HCT116 (cell line): ENCODE data around the gene SNTG2. TPM values are rescaled to one million over a fixed set of nuclear protein-coding genes. Genes with fewer than 3 reads are reported as not detected.

ENCODE experiments used
- ATAC-seq: fragments of 200-7000 bp; cut with Tn5 transposase; 2 replicates; pipeline ENCODE4 v1.9.1; 2020; ENCODE audit warnings: mild to moderate bottlenecking, moderate library complexity
- BruUV-seq: library from RNA; stranded (reverse); fragments of 400-500 nt; replicated peaks from 2 replicates; lab custom pipeline; 2021; lab: Mats Ljungman, UMichigan
- CTCF ChIA-PET: fragments of 300-600 bp; sonication (Branson Sonifier 250); formaldehyde crosslinking; loops from one replicate; lab custom pipeline; 2021; ENCODE audit warnings: antibody characterized with exemption; lab: Charles Lee
- POLR2A ChIA-PET: fragments of 300-600, 350-600 bp; sonication (Branson Sonifier 250); formaldehyde crosslinking; loops from one replicate; lab custom pipeline; 2021; ENCODE audit warnings: antibody characterized with exemption; lab: Charles Lee
- RAD21 ChIA-PET, 2 experiments: fragments of 300-600 bp; sonication (Branson Sonifier 250); formaldehyde crosslinking; loops; one replicate each; lab custom pipeline; 2023; ENCODE audit warnings: low total read pairs in 2 of 2; ENCODE audit not compliant: uncharacterized antibody in 2 of 2, unreplicated experiment in 2 of 2, low non-redundant PET in 1 of 2; lab: Charles Lee
- DNase-seq: peaks from one replicate; pipeline ENCODE4 v3.0.0-alpha.2; 2010; ENCODE audit warnings: low read depth, low spot score
- H2AFZ ChIP-seq: fragments of 200-600 bp; shearing (Covaris generic), sonication (generic); 2 replicates; pipeline ENCODE4 v1.6.1; 2017; ENCODE audit warnings: low read depth, mixed run types, mixed read lengths, antibody characterized with exemption, low read length; ENCODE audit not compliant: poor library complexity, severe bottlenecking
- H3K27ac ChIP-seq: 2 replicates; pipeline ENCODE4 v1.5.1; 2012; ENCODE audit warnings: low read depth, low read length
- H3K27me3 ChIP-seq: fragments of 200-600 bp; sonication (generic); 2 replicates; pipeline ENCODE4 v1.6.1; 2016; ENCODE audit warnings: mixed run types, low read length, mixed read lengths; ENCODE audit not compliant: insufficient read depth
- H3K36me3 ChIP-seq, 2 experiments: fragments of 200-500 bp in 1 of 2; fragments of 200-600 bp in 1 of 2; sonication (Bioruptor generic) in 1 of 2; sonication (generic) in 1 of 2; 2 replicates each; pipeline versions ENCODE4 v1.5.1 to v1.6.1; 2014 to 2016; ENCODE audit warnings: low read length in 2 of 2, inconsistent platforms in 1 of 2, mixed read lengths in 1 of 2, mixed run types in 1 of 2; ENCODE audit not compliant: insufficient read depth in 2 of 2, control insufficient read depth in 1 of 2
- H3K4me1 ChIP-seq, 2 experiments: fragments of 200-600 bp in 1 of 2; sonication (generic) in 1 of 2; 2 replicates each; pipeline versions ENCODE4 v1.5.1 to v1.6.1; 2012 to 2017; ENCODE audit warnings: low read length in 2 of 2, inconsistent platforms in 1 of 2, mild to moderate bottlenecking in 1 of 2, mixed read lengths in 1 of 2, mixed run types in 1 of 2, moderate library complexity in 1 of 2; ENCODE audit not compliant: insufficient read depth in 2 of 2, control insufficient read depth in 1 of 2
- H3K4me2 ChIP-seq: fragments of 200-600 bp; sonication (generic); 2 replicates; pipeline ENCODE4 v1.6.1; 2017; ENCODE audit warnings: mixed run types, low read length, mixed read lengths
- H3K4me3 ChIP-seq, 2 experiments: fragments of 200-600 bp in 1 of 2; sonication (generic) in 1 of 2; replicated peaks in 1 of 2; 2 replicates each; pipeline ENCODE4 v1.5.1; 2011 to 2016; ENCODE audit warnings: low read length in 2 of 2, control low read depth in 1 of 2, low read depth in 1 of 2, mild to moderate bottlenecking in 1 of 2, mixed read lengths in 1 of 2, mixed run types in 1 of 2
- H3K79me2 ChIP-seq: fragments of 200-600 bp; sonication (generic); 2 replicates; pipeline ENCODE4 v1.6.1; 2017; ENCODE audit warnings: mild to moderate bottlenecking, mixed run types, low read length, moderate library complexity, mixed read lengths; ENCODE audit not compliant: insufficient read depth
- H3K9ac ChIP-seq: fragments of 200-600 bp; sonication (generic); 2 replicates; pipeline ENCODE4 v1.6.1; 2016; ENCODE audit warnings: low read length, mixed read lengths
- H3K9me2 ChIP-seq: fragments of 200-600 bp; sonication (generic), shearing (Covaris generic); 2 replicates; pipeline ENCODE4 v1.6.1; 2017; ENCODE audit warnings: mixed run types, mild to moderate bottlenecking, moderate library complexity; ENCODE audit not compliant: insufficient read depth
- H3K9me3 ChIP-seq, 2 experiments: fragments of 200-500 bp in 1 of 2; fragments of 200-600 bp in 1 of 2; sonication (Bioruptor generic) in 1 of 2; sonication (generic) in 1 of 2; 2 replicates each; pipeline ENCODE4 v1.6.1; 2014 to 2017; ENCODE audit warnings: low read length in 2 of 2, mixed read lengths in 2 of 2, inconsistent platforms in 1 of 2, low read depth in 1 of 2, mild to moderate bottlenecking in 1 of 2, mixed run types in 1 of 2, moderate library complexity in 1 of 2; ENCODE audit not compliant: control insufficient read depth in 1 of 2, insufficient read depth in 1 of 2
- H4K20me1 ChIP-seq: fragments of 200-600 bp; sonication (generic), shearing (Covaris generic); 2 replicates; pipeline ENCODE4 v1.6.1; 2017; ENCODE audit warnings: mixed run types, mild to moderate bottlenecking, moderate library complexity; ENCODE audit not compliant: insufficient read depth
- ATF3 ChIP-seq: IDR thresholded peaks from 2 replicates; pipeline ENCODE4 v1.6.1; 2012
- CBX3 ChIP-seq: IDR thresholded peaks from 2 replicates; pipeline ENCODE4 v1.6.1; 2012; ENCODE audit warnings: low read depth
- EGR1 ChIP-seq: IDR thresholded peaks from 2 replicates; pipeline ENCODE4 v1.6.1; 2012; ENCODE audit warnings: low read depth
- ELF1 ChIP-seq: IDR thresholded peaks from 2 replicates; pipeline ENCODE4 v1.6.1; 2012; ENCODE audit warnings: low read depth, borderline replicate concordance
- EZH2 ChIP-seq: fragments of 200-600 bp; sonication (generic); IDR thresholded peaks from 2 replicates; pipeline ENCODE4 v1.6.1; 2017; ENCODE audit warnings: antibody characterized with exemption, mixed run types
- EZH2phosphoT487 ChIP-seq: fragments of 200-600 bp; IDR thresholded peaks from 2 replicates; pipeline ENCODE4 v1.6.1; 2018; ENCODE audit warnings: antibody characterized with exemption, borderline replicate concordance
- POLR2AphosphoS5 ChIP-seq: IDR thresholded peaks from 2 replicates; pipeline ENCODE4 v1.6.1; 2011; ENCODE audit warnings: mild to moderate bottlenecking, low read depth, low read length, moderate library complexity
- RAD21 ChIP-seq: IDR thresholded peaks from 2 replicates; pipeline ENCODE4 v1.6.1; 2012; ENCODE audit warnings: low read depth, mild to moderate bottlenecking
- SIN3A ChIP-seq: IDR thresholded peaks from 2 replicates; pipeline ENCODE4 v1.6.1; 2012; ENCODE audit warnings: low read depth
- YY1 ChIP-seq: IDR thresholded peaks from 2 replicates; pipeline ENCODE4 v1.6.1; 2011; ENCODE audit warnings: low read length, low read depth, moderate library complexity, mild to moderate bottlenecking; ENCODE audit not compliant: insufficient replicate concordance; ENCODE audit errors: extremely low read depth
- ZFX ChIP-seq: fragments of 450-650 bp; IDR thresholded peaks from 2 replicates; pipeline ENCODE4 v1.6.1; 2017
- ZNF274 ChIP-seq: fragments of 200-500 bp; sonication (Bioruptor generic); IDR thresholded peaks from 2 replicates; pipeline ENCODE4 v1.6.1; 2014; ENCODE audit warnings: mild to moderate bottlenecking, low read depth, low read length, inconsistent platforms
- intact Hi-C: fragments of 100-400 bp; cut with micrococcal nuclease; formaldehyde crosslinking; loops from 2 replicates; pipeline ENCODE4 v1.10.0; 2022
- total RNA-seq: library from RNA; stranded (reverse); gene quantifications from one replicate; pipeline ENCODE4 v1.2.1, GENCODE V29; 2021; ENCODE audit not compliant: unreplicated experiment
- TF ChIP-seq, protein P1 (sequence below): IDR thresholded peaks from 2 replicates; pipeline ENCODE4 v1.6.1; 2012; ENCODE audit warnings: low read depth
- TF ChIP-seq, protein P2 (sequence below): IDR thresholded peaks from 2 replicates; pipeline ENCODE4 v1.6.1; 2012
- TF ChIP-seq, protein P3 (sequence below): IDR thresholded peaks from 2 replicates; pipeline ENCODE4 v1.6.1; 2011; ENCODE audit warnings: mild to moderate bottlenecking, low read length, moderate library complexity; ENCODE audit not compliant: insufficient replicate concordance; ENCODE audit errors: extremely low read depth

The SNTG2 gene
- total RNA-seq, 1 experiment from 2014 or later: not detected

DNA sequence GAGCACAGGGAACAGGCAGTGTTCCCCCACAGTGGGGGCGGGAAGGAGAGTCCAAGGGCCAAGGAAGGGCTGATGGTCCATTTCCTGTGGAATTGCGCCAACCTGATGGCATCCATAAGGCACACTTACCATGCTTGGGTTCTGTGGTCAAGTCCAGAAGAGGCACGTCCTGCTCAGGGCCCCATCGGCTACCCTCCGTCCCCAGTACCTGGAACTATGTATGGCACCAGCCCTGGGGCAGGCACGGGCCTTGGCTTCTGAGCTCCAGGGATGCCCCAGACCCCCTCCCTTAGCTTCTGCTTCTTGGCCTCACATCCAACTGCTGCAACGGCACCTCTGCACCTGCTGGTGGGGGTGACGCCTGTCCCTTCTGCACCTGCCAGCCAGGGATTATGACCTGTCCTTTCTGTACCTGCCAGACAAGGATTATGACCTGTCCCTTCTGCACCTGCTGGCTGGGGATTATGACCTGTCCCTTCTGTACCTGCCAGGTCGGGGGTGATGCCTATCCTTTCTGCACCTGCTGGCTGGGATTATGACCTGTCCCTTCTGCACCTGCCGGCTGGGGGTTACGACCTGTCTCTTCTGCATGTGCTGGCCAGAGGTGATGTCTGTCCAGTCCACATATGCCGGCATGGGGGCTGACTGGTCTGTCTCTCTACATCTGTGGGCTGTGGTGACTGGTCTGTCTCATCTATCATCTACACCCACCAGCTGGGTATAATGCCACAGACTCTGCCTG, 45.4 kb upstream of the SNTG2 start:
- ChIA-PET POLR2A (no interaction called here), CTCF (no interaction called here), RAD21 (no interaction called here)
- no peaks in the 10 kb centered on the region for H3K9me2 ChIP-seq
- ATAC-seq: 0 out of 2 replicates have a peak, but pooled peaks have one; percentile 11
- DNase-seq: no peak
- no TSS peak for BruUV-seq
- no peak overlapping the region for H3K27ac ChIP-seq
- no peak overlapping the region for H3K4me3 ChIP-seq
- no peak overlapping the region for H2AFZ ChIP-seq
- peaks cover 12% of the 10 kb centered on the region for H3K27me3 ChIP-seq
- H3K36me3 ChIP-seq: no peaks in the 10 kb centered on the region
- intact Hi-C loops: no loop called here
- no peaks in the 10 kb centered on the region for H3K79me2 ChIP-seq
- H3K4me2 ChIP-seq: no peak overlapping the region
- H3K9me3 ChIP-seq: no peaks in the 10 kb centered on the region
- no peaks in the 10 kb centered on the region for H4K20me1 ChIP-seq
- H3K4me1 ChIP-seq: no peaks in the 10 kb centered on the region
- no peak overlapping the region for H3K9ac ChIP-seq
- TF ChIP-seq YY1 (no peak), EZH2 (no peak), POLR2AphosphoS5 (no peak)

GRCh38 chr2:905833-906140, 44.9 kb upstream of the SNTG2 start:
- BruUV-seq: no TSS peak
- intact Hi-C loops: no loop called here
- TF ChIP-seq CBX3 (no peak), SIN3A (no peak), EZH2phosphoT487 (no peak), ATF3 (no peak), ELF1 (no peak), POLR2AphosphoS5 (no peak), EGR1 (no peak), ZNF274 (no peak), RAD21 (no peak), ZFX (no peak)
- TF ChIP-seq, protein P1, sequence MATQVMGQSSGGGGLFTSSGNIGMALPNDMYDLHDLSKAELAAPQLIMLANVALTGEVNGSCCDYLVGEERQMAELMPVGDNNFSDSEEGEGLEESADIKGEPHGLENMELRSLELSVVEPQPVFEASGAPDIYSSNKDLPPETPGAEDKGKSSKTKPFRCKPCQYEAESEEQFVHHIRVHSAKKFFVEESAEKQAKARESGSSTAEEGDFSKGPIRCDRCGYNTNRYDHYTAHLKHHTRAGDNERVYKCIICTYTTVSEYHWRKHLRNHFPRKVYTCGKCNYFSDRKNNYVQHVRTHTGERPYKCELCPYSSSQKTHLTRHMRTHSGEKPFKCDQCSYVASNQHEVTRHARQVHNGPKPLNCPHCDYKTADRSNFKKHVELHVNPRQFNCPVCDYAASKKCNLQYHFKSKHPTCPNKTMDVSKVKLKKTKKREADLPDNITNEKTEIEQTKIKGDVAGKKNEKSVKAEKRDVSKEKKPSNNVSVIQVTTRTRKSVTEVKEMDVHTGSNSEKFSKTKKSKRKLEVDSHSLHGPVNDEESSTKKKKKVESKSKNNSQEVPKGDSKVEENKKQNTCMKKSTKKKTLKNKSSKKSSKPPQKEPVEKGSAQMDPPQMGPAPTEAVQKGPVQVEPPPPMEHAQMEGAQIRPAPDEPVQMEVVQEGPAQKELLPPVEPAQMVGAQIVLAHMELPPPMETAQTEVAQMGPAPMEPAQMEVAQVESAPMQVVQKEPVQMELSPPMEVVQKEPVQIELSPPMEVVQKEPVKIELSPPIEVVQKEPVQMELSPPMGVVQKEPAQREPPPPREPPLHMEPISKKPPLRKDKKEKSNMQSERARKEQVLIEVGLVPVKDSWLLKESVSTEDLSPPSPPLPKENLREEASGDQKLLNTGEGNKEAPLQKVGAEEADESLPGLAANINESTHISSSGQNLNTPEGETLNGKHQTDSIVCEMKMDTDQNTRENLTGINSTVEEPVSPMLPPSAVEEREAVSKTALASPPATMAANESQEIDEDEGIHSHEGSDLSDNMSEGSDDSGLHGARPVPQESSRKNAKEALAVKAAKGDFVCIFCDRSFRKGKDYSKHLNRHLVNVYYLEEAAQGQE: no peak
- TF ChIP-seq, protein P2, sequence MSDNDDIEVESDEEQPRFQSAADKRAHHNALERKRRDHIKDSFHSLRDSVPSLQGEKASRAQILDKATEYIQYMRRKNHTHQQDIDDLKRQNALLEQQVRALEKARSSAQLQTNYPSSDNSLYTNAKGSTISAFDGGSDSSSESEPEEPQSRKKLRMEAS: no peak
- TF ChIP-seq, protein P3, sequence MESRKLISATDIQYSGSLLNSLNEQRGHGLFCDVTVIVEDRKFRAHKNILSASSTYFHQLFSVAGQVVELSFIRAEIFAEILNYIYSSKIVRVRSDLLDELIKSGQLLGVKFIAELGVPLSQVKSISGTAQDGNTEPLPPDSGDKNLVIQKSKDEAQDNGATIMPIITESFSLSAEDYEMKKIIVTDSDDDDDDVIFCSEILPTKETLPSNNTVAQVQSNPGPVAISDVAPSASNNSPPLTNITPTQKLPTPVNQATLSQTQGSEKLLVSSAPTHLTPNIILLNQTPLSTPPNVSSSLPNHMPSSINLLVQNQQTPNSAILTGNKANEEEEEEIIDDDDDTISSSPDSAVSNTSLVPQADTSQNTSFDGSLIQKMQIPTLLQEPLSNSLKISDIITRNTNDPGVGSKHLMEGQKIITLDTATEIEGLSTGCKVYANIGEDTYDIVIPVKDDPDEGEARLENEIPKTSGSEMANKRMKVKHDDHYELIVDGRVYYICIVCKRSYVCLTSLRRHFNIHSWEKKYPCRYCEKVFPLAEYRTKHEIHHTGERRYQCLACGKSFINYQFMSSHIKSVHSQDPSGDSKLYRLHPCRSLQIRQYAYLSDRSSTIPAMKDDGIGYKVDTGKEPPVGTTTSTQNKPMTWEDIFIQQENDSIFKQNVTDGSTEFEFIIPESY: no peak

More at GRCh38 chr2:905833-906140, 44.9 kb upstream of the SNTG2 start:
- Histone ChIP-seq H3K4me2 (no peak overlapping the region), H3K27me3 (peaks cover 12% of the 10 kb centered on the region), H3K79me2 (no peaks in the 10 kb centered on the region), H3K4me1 (no peaks in the 10 kb centered on the region), H3K9ac (no peak overlapping the region), H3K36me3 (no peaks in the 10 kb centered on the region), H3K9me3 (no peaks in the 10 kb centered on the region), H2AFZ (no peak overlapping the region), H3K9me2 (no peaks in the 10 kb centered on the region), H3K4me3 (no peak overlapping the region), H3K27ac (no peak overlapping the region), H4K20me1 (no peaks in the 10 kb centered on the region)
- CTCF ChIA-PET: no interaction called here
- DNase-seq: no peak
- RAD21 ChIA-PET: no interaction called here
- ATAC-seq: no peak
- POLR2A ChIA-PET: no interaction called here
